Body of pancreas (tissue), 4 donors: ENCODE data around the gene PCBD2.

Source experiments
- POLR2A ChIP-seq, 3 donors: fragments of 450-650 bp; IDR thresholded peaks; one replicate each; pipeline ENCODE4 v1.6.1; 2016; ENCODE audit warnings: antibody characterized with exemption in 3 of 3, mild to moderate bottlenecking in 2 of 3
- TF ChIP-seq, protein P1 (sequence below), 7 experiments: fragments of 450-650 bp in 4 of 7; fragments of 200-600 bp in 3 of 7; sonication (generic) in 3 of 7; IDR thresholded peaks; one replicate each; pipeline ENCODE4 v1.5.1; 2016 to 2019; ENCODE audit warnings: antibody characterized with exemption in 7 of 7

DNA sequence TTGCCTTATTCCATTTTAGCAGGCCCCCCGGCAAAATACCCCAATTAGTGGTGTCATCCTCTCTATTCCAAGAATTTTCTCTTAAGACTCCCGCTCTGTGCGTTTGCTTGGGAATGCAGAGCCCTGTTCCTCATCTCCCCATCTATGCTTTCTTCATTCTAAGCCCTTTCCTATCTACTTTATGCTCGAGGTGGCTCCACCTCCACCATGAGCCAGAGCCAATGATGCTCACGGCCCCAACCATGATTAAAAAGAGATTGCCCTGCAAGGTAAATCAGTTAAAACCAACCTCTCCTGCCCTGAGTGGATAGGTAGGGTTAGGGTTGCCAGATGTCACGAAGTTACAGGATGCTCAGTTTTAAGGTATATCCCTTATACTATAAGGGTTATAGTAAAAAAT is 31.4 kb upstream of the PCBD2 start:
- TF ChIP-seq POLR2A (IDR thresholded peaks at IDR 0.05) = no peak
- TF ChIP-seq, protein P1, sequence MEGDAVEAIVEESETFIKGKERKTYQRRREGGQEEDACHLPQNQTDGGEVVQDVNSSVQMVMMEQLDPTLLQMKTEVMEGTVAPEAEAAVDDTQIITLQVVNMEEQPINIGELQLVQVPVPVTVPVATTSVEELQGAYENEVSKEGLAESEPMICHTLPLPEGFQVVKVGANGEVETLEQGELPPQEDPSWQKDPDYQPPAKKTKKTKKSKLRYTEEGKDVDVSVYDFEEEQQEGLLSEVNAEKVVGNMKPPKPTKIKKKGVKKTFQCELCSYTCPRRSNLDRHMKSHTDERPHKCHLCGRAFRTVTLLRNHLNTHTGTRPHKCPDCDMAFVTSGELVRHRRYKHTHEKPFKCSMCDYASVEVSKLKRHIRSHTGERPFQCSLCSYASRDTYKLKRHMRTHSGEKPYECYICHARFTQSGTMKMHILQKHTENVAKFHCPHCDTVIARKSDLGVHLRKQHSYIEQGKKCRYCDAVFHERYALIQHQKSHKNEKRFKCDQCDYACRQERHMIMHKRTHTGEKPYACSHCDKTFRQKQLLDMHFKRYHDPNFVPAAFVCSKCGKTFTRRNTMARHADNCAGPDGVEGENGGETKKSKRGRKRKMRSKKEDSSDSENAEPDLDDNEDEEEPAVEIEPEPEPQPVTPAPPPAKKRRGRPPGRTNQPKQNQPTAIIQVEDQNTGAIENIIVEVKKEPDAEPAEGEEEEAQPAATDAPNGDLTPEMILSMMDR (IDR thresholded peaks at IDR 0.05) = no peak
